NAMALWA (cell line): ENCODE data around the gene CEBPA.

Source experiments
- DNase-seq: peaks from one replicate; pipeline ENCODE4 v3.0.0-alpha.2; 2015; ENCODE audit warnings: low spot score

CEBPA gene

DNA sequence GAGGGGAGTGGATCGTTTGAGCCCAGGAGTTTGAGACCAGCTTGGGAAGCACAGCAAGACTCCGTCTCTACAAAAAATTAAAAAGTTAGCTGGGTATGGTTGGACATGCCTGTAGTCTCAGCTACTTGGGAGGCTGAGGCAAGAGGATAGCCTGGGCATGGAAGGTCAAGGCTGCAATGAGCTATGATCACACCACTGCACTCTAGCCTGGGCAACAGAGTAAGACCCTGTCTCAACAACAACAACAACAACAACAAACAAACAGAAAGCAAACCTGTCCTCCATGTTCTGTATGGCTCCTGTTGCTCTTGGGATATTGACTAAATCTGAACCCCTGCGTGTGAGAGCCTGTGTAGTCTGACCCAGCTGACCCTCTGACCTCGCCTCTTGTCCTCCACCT is 14.9 kb downstream of the CEBPA start:
- DNase-seq = no peak

DNA sequence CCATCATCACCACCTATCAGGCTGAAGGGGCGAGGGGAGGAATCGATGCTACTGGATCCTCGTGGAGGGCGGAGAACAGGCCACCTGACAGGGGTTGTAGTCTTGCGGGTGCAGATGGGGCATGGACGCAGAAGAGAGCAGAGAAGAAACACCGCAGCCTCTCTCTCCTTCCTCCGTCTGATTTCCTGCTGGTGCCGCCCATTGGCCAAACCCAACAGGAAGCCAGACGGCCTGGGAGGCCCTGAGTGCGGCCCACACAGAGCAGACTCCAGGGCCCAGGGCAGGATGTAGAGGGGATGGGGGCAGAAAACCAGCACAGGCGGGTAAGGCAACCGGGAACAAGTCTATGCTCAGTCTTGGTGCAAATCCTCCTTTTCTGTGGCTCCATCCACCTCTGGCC is 15.4 kb downstream of the CEBPA start:
- no peak for DNase-seq

DNA sequence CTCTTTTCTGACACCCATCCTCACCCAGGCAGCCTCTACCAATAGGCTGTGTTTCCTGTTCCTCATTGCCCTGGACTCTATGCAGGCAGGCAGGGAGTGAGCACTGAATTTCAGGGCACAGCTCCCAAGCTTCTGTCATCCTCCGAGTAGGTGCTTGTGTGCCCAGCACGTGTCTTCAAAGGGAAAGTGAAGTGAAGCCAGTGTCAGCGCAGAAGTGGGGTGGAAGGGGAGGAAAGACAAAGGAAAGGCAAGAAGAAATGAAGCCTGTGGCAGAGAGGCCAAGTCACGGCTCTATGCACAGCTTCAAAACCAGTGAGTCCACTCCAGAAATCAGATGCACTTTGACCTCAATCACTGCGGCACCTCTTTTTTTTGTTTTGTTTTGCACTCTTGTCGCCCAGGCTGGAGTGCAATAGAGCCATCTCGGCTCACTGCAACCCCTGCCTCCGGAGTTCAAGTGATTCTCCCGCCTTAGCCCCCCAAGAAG is 16.9 kb downstream of the CEBPA start:
- DNase-seq = no peak

- no peak for DNase-seq
These were observed 17.6 kb downstream of the CEBPA start for GRCh38 chr19:33284756-33285155.

DNA sequence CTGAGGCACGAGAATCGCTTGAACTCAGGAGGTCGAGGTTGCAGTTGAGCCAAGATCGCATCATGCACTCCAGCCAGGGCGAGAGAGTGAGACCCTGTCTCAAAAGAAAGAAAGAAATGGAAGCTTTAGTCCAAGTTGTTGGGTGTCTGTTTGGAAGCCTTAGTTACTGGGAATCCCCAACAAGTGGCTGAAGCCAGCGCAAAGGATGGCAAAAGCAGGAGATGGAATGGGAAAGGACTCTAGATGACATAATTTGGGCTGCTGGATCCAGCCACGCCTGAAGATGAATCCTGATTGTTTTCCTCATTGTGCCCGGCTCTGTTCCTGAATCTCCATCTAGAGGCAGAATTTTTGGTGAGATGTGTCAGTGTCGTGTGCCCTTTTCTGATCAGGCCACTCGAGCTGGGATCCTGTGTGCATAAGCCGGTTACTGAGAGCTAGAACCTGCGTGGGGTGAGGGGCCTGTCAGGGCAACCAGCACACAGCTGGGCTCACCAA is 18.1 kb downstream of the CEBPA start:
- no peak for DNase-seq

DNA sequence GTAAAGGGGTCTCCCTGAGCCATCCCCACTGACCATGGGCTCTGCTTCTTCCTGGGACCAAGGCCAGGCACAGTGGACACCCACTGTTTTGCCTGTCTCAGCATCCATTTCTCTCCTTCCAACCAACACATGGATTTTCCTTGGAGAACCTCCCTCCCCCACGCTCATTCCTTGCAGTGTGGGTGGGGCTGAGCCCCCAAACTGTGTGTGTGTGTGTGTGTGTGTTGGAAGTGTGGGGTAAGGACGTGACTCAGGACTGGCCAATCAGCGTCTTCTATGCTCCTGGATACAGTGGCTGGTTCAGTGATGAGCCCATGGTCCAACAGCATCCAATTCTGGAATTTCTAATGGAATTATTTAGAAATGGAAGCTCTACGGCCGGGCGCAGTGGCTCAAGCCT is 18.7 kb downstream of the CEBPA start:
- DNase-seq = no peak

GRCh38 chr19:33282036-33282671 is 20.2 kb downstream of the CEBPA start:
- no peak for DNase-seq

DNA sequence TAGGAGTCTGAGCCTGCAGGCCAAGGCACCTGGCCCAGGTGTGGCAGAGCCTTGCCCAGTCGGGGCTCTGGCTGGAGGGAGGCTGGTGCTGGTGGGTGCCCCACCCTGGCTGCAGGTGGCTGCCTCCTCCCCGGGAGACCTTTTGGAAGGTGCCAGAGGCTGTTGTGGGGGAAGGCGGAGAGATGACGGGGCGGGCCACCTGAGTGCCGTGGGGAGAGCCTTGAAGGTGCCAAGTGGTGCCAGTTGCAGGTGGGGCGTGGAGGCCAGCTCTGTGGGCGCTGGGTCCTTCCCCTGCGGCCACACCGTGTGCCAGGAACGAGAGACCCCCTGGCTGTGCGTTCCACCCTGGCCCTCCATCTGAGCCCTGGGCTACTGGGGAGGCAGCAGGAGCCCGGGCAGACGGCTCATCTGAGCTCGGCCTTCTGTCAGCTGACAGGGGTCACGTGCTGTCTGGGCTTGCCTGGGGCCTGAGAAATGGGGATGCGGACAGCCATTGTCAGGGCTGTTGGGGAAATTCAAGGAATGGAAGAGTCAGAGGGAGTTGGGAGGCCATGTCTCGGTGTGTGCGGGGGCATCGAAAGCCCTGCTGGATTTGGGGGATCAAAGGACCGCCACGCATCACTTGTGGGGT is 20.9 kb downstream of the CEBPA start:
- DNase-seq = no peak

DNA sequence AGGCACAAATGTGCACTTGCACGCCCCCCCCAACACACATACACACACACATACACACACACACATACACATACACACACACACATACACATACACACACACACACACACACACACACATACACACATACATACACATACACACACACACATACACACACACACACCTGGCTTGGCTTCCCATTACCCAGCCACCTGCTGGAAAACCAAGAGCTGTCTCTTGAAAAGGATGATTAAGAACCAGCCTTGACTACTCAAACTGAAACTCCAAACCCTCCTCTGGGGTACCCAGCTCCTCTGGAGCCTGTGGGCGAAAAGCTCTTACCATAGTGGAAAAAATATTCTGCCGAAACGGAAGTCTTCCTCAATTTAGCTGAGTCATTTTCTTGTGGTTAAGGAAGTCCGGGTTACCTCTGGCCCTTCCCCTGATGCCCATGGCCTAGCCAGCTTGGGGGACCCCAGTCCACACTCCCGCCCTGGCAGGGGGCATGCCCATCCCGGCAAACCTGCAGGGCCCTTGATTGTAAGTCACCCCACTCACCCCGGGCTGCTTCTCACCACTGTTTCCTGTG is 21.9 kb downstream of the CEBPA start:
- DNase-seq = peak; percentile 22

GRCh38 chr19:33279430-33280350 is 22.6 kb downstream of the CEBPA start:
- no peak for DNase-seq

- no peak for DNase-seq
These were observed 23.7 kb downstream of the CEBPA start for GRCh38 chr19:33278403-33279269.

DNA sequence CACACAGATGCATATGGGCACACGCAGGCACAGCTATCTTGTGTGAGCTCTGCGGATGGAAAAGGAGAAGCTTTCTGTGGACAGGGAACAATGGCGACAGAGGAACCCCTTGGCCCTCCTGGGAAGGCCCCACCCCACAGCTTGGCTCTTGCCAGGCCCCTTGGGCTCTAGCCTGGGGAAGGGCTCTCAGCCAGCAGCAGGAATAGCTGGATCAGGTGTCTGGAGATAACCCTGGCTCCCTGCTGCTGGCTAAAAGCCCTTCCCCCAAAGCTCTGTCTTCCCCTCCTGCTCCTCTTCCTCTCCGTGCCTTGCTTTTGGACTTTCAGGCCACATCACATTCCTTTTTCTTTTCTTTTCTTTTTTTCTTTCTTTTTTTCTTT is 24.3 kb downstream of the CEBPA start:
- no peak for DNase-seq

- DNase-seq = no peak
These were observed 24.9 kb downstream of the CEBPA start for GRCh38 chr19:33277434-33277833.

DNA sequence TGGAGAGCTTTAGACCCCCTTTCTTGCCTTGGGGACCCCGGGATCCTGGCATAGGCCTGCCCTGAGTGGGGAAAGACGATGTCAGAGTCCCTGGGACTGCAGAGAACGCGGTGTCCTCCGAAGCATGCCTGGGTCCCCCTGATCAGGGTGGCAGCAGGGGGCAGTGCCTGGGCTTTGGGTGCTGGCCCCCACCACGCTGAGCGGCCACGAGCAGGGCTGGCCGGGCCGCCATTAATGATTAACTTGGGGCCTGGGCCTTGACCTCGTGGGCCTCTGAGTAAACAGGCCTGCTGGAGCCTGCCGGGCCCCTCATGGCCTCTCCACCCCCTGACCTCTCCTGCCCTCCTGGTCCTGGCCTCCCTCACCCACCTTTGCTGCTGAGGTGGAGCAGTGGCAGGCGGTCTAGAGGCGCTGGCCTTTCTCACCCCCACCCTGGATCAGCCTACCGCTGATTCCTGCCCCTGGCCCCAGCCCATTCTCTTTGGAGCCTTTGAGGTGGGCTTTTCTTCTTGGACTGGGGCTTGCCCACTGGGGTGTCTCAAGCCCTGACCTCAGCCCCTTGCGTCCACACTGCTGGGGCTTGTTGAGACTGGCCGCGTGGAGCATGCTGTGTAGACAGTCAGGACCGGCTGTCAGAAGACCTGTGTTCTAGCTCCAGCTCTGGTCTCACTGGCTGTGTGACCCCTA is 26.3 kb downstream of the CEBPA start:
- no peak for DNase-seq

DNA sequence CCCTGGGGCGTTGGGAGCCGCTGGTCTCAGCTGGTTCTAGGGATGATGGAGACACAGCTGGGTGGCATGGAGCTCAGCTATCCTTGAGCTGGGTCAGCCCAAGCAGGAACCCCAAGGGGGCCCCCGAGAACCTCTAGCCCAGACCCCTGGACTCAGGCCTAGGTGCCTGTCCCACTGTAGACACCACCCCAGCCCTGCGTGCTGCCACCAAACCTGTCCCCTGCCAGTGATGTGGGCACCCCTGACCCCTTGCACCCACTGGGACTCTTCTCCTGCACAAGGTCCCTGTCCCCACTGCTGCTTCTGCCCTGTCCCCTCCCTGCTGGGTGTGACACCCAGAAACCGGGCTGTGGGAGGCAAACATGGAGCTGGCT is 26.8 kb downstream of the CEBPA start:
- no peak for DNase-seq

- DNase-seq = no peak
These were observed 27.4 kb downstream of the CEBPA start for GRCh38 chr19:33274663-33275558.

DNA sequence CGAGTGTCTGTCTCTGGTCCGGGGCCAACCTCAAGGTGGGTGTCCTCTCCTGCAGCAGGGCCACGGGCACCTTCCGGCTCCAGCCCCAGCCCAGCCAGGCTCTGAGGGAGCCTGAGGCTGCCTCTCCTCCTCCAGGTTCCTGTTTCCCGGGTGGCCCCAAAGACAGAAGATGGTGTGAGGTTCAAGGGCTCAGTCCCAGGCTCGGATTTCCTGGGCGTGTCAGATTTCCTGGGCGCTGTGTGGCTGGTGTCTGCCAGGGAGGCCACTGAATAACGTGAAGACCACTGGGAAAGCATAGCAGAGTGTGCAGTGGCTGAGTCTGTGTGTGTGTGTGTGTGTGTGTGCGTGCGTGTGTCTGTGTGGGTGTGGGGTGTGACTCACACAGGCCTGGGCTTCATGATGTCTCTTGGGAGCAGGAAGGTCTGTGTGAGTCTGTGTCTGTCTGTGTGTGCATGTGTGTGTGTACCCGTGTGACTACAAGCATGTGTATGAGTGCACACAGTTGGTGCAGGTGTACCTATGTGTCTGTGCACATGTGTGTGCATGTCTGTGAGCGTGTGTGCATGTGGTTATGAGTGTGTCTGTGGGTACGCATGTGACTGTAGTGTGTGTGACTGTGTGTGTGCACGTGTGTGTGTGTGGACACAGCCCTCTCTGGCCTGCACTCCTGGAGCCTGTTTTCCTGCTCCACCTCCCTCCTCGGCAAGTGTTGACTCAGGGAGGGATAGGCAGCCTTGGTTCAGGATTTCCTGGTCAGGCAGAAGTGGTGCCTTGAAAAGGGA is 28.3 kb downstream of the CEBPA start:
- no peak for DNase-seq

GRCh38 chr19:33273065-33273736 is 29.1 kb downstream of the CEBPA start:
- DNase-seq = no peak
